Fibroblast of pulmonary artery (primary cell): ENCODE results near the gene FSIP1.

Source experiments
- DNase-seq: peaks from one replicate; pipeline ENCODE4 v3.0.0-alpha.2; 2010; ENCODE audit warnings: low read depth
- H3K4me3 ChIP-seq: replicated peaks from 2 replicates; pipeline ENCODE4 v1.5.1; 2011; ENCODE audit warnings: low read depth, mild to moderate bottlenecking, control low read depth, low read length, moderate library complexity
- TF ChIP-seq, protein P1 (sequence below): IDR thresholded peaks from 2 replicates; pipeline ENCODE4 v1.5.1; 2011; ENCODE audit warnings: mild to moderate bottlenecking, control low read depth, low read length, inconsistent platforms; ENCODE audit errors: missing control alignments

Gene FSIP1

DNA sequence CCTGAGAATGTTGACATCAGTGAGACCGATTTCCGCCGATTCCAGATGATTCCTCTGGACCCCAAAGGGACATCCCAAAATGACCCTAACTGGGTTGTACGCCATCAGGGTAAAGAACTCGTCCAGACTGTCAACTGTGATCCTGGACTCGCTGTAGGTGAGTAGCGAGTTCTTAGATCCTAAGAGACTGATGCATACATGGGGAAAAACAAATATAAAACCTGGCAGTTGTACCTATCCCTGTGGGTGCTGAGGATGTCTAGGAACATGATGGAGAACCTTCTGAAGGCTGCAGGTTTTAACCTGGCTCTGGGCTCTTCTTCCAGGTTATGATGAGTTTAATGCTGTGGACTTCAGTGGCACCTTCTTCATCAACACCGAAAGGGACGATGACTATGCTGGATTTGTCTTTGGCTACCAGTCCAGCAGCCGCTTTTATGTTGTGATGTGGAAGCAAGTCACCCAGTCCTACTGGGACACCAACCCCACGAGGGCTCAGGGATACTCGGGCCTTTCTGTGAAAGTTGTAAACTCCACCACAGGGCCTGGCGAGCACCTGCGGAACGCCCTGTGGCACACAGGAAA, 189.5 kb downstream of the FSIP1 start:
- DNase-seq = peak; percentile 51
- TF ChIP-seq, protein P1, sequence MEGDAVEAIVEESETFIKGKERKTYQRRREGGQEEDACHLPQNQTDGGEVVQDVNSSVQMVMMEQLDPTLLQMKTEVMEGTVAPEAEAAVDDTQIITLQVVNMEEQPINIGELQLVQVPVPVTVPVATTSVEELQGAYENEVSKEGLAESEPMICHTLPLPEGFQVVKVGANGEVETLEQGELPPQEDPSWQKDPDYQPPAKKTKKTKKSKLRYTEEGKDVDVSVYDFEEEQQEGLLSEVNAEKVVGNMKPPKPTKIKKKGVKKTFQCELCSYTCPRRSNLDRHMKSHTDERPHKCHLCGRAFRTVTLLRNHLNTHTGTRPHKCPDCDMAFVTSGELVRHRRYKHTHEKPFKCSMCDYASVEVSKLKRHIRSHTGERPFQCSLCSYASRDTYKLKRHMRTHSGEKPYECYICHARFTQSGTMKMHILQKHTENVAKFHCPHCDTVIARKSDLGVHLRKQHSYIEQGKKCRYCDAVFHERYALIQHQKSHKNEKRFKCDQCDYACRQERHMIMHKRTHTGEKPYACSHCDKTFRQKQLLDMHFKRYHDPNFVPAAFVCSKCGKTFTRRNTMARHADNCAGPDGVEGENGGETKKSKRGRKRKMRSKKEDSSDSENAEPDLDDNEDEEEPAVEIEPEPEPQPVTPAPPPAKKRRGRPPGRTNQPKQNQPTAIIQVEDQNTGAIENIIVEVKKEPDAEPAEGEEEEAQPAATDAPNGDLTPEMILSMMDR = no peak
- H3K4me3 ChIP-seq = no peak overlapping the region

DNA sequence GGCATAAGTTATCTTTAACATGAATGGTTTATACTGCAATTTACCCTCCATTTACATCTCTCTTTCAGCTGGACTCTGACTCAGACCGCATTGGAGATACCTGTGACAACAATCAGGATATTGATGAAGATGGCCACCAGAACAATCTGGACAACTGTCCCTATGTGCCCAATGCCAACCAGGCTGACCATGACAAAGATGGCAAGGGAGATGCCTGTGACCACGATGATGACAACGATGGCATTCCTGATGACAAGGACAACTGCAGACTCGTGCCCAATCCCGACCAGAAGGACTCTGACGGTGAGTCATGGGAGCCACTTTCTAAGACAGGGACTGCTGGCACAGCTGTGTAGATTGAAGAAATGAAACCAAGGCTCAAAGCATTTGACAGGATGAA, 190.1 kb downstream of the FSIP1 start:
- DNase-seq = peak; percentile 68
- H3K4me3 ChIP-seq = no peak overlapping the region
- TF ChIP-seq, protein P1 = no peak

DNA sequence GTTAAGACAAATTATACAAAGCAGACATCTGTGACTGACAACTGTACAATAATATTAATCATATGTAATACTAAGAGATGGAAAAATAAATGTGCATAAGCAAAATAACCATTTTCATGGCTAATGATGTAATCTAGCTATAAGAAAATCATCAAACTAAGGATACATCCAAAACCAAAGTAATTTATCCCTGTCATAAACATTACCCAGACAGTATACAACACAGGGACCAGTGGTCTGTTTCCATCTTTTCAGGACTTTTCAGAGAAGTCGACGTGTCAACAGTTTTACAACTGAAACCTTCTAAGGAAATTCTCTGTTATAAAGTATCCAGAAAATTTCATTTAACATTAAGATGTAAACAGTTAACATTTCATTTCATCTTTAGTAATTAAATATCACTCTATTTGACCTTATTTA, 190.7 kb downstream of the FSIP1 start:
- TF ChIP-seq, protein P1 = no peak
- peak; percentile 62 for DNase-seq
- no peak overlapping the region for H3K4me3 ChIP-seq

DNA sequence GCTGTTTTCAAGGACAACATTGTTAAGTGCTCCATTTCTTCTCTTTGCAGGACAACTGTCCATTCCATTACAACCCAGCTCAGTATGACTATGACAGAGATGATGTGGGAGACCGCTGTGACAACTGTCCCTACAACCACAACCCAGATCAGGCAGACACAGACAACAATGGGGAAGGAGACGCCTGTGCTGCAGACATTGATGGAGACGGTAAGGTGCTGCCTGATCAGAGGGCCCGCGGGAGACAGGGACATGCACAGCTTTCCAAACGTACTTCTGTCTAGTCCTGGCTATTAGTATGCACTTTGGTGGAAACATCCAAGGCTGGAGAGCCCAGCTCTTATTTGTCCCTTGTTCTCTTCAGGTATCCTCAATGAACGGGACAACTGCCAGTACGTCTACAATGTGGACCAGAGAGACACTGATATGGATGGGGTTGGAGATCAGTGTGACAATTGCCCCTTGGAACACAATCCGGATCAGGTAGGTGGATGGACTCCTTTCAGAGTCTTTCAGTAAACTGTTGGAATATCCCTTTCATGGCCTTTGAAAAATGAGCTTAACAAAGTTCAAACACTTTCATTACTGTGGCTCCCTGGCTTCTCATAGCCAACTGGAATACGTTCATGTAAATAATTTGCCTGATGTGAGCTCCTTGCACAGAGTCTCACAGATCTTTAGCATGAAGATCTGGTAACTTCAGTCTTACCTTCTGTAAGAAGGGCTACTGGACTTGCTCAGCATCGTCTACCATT, 191.3 kb downstream of the FSIP1 start:
- peak; percentile 61 for DNase-seq
- no peak overlapping the region for H3K4me3 ChIP-seq
- TF ChIP-seq, protein P1 = no peak

DNA sequence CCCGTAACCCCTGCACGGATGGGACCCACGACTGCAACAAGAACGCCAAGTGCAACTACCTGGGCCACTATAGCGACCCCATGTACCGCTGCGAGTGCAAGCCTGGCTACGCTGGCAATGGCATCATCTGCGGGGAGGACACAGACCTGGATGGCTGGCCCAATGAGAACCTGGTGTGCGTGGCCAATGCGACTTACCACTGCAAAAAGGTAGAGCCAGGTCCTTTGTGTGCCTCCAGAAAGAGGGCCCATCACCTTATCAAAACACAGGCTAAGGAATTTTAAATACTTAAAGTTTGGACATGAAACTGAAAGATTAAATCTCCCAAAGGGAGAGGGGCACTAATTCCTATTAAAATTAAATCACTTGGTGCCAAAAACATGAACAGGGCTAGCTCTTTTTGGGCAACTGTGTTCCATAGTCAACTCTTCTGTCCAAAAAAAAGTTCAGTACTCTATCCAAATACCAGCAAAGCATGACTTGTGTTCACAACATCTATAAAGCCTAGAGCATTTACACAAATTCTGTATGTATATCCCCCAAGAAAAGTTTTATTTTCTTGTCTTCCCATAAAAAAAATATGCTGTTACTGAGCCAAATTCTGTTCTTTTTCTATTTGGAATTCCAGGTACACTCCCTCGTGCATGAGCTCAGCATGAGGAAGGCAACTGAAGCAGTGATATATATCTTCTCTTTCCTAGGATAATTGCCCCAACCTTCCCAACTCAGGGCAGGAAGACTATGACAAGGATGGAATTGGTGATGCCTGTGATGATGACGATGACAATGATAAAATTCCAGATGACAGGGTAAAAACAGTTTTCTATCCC, 192.6 kb downstream of the FSIP1 start:
- H3K4me3 ChIP-seq = no peak overlapping the region
- TF ChIP-seq, protein P1 = no peak
- peak; percentile 62 for DNase-seq

DNA sequence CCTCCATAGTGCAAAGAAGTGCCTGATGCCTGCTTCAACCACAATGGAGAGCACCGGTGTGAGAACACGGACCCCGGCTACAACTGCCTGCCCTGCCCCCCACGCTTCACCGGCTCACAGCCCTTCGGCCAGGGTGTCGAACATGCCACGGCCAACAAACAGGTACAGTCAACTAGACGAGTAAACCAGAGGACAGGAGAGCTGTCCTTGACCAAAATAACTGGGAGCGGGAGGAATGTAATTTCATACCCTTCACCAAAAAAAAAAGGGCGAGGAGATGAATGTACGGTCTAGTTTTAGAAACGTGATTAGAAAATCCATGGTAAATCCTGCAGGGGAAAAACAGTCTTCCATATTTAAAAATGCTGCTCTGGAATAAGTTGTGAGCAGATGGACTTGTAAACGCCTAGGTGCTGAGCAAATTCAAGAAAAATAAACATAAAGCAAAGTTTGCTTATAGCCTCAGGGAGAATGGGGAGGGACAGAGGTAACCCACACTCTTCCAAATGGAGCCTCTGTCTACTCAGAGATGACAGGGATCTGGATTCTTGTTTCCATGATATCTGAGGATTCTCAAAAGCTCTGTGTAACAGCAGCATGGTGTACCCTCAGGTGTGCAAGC, 193.3 kb downstream of the FSIP1 start:
- H3K4me3 ChIP-seq = no peak overlapping the region
- TF ChIP-seq, protein P1 = no peak
- no peak for DNase-seq
